DMS79 (cell line): Measurements from ENCODE around the gene CATSPERE.
"Not testable (repeated sequence)": the region's sequence is repeated elsewhere in the genome, so short reads cannot be mapped to it uniquely, and the experiment has no call there.

Experiments used
- DNase-seq: peaks from one replicate; lab custom pipeline; 2025; lab: John Stamatoyannopoulos, UW

CATSPERE gene

GRCh38 chr1:244552336-244552735 is 91.3 kb downstream of the CATSPERE start:
- DNase-seq: no peak

- no peak for DNase-seq
Observed at GRCh38 chr1:244556263-244556662, 95.2 kb downstream of the CATSPERE start.

- DNase-seq: no peak
Observed at GRCh38 chr1:244557565-244557964, 96.5 kb downstream of the CATSPERE start.

- no peak for DNase-seq
Observed at GRCh38 chr1:244559561-244559960, 98.5 kb downstream of the CATSPERE start.

- not testable (repeated sequence) for DNase-seq
Observed at GRCh38 chr1:244562877-244563276, 101.8 kb downstream of the CATSPERE start.

- DNase-seq: no peak
Observed at GRCh38 chr1:244573768-244574167, 112.7 kb downstream of the CATSPERE start.

- DNase-seq: no peak
Observed at GRCh38 chr1:244576259-244576892, 115.3 kb downstream of the CATSPERE start.

- DNase-seq: not testable (repeated sequence)
Observed at GRCh38 chr1:244578205-244578604, 117.1 kb downstream of the CATSPERE start.

- no peak for DNase-seq
Observed at GRCh38 chr1:244583358-244583982, 122.4 kb downstream of the CATSPERE start.

GRCh38 chr1:244585867-244586266 is 124.8 kb downstream of the CATSPERE start:
- no peak for DNase-seq

GRCh38 chr1:244590670-244591069 is 129.6 kb downstream of the CATSPERE start:
- no peak for DNase-seq

GRCh38 chr1:244598611-244599010 is 137.5 kb downstream of the CATSPERE start:
- DNase-seq: no peak

- DNase-seq: no peak
Observed at GRCh38 chr1:244599937-244600350, 138.9 kb downstream of the CATSPERE start.

- no peak for DNase-seq
Observed at GRCh38 chr1:244601336-244601735, 140.3 kb downstream of the CATSPERE start.

GRCh38 chr1:244603498-244603897 is 142.4 kb downstream of the CATSPERE start:
- DNase-seq: no peak

- no peak for DNase-seq
Observed at GRCh38 chr1:244605835-244606370, 144.8 kb downstream of the CATSPERE start.

- no peak for DNase-seq
Observed at GRCh38 chr1:244614113-244614836, 153.2 kb downstream of the CATSPERE start.

GRCh38 chr1:244614879-244615278 is 153.8 kb downstream of the CATSPERE start:
- no peak for DNase-seq

GRCh38 chr1:244615301-244615700 is 154.2 kb downstream of the CATSPERE start:
- DNase-seq: no peak

GRCh38 chr1:244626709-244627108 is 165.6 kb downstream of the CATSPERE start:
- DNase-seq: no peak

- no peak for DNase-seq
Observed at GRCh38 chr1:244628789-244629188, 167.7 kb downstream of the CATSPERE start.

GRCh38 chr1:244633140-244633539 is 172.1 kb downstream of the CATSPERE start:
- no peak for DNase-seq

GRCh38 chr1:244634546-244634945 is 173.5 kb downstream of the CATSPERE start:
- DNase-seq: no peak
